Measurements from ENCODE around the gene GKN1. TPM values are rescaled to one million over a fixed set of nuclear protein-coding genes. Genes with fewer than 3 reads are reported as not detected.

Gene GKN1
- total and polyA plus RNA-seq, 4 donors, result not detected

DNA sequence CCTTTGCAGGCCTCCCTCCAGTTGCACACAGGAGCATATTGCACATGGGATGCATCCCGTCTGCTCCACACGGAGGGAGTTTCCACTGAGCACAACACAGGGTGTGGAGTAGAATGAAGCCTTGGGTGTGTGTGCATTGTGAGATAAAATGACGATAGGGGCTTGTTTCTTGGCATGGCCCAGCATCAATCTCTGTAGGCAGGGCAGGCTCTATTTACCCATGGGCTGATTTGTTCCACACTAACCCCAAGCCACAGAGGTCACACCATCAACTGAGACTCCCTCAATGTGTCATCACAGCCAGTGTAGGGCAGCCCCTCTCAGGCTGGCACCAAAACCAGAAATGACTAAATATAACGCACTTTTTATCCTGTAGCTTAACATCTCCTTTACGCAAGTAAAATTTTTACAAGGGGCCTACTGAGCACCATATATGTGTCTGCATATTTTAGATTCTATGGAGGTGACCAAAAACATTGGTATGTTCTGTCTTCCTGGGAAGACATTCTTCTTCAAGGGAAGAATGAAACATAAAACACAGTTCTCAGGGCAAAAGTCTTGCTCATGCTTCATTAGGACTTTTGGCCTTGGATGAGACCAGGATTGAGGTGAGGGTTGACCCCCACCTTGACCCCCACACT, 2.7 kb upstream of the GKN1 start:
- Histone ChIP-seq H3K4me3 (ENCODE audit: low read depth in 1 of 3, low read length in 3 of 3) (no peak overlapping the region), H3K9me3 (ENCODE audit: control insufficient read depth in 4 of 4, low read length in 3 of 4) (no peaks in the 10 kb centered on the region), H3K36me3 (ENCODE audit: control insufficient read depth in 4 of 4, insufficient read depth in 3 of 4, low read depth in 1 of 4, low read length in 3 of 4) (no peaks in the 10 kb centered on the region), H3K4me1 (ENCODE audit: control insufficient read depth in 4 of 4, insufficient read depth in 4 of 4, low read length in 3 of 4) (no peaks in the 10 kb centered on the region), H3K27me3 (ENCODE audit: control insufficient read depth in 4 of 4, insufficient read depth in 4 of 4, low read length in 3 of 4) (no peaks in the 10 kb centered on the region), H3K9ac (ENCODE audit: low read depth in 1 of 2, low read length in 2 of 2) (no peak overlapping the region), H3K27ac (ENCODE audit: low read depth in 1 of 2, low read length in 2 of 2) (no peak overlapping the region)
- TF ChIP-seq FOXA1 (IDR thresholded peaks at IDR 0.05), result no peak
- TF ChIP-seq, protein P1, sequence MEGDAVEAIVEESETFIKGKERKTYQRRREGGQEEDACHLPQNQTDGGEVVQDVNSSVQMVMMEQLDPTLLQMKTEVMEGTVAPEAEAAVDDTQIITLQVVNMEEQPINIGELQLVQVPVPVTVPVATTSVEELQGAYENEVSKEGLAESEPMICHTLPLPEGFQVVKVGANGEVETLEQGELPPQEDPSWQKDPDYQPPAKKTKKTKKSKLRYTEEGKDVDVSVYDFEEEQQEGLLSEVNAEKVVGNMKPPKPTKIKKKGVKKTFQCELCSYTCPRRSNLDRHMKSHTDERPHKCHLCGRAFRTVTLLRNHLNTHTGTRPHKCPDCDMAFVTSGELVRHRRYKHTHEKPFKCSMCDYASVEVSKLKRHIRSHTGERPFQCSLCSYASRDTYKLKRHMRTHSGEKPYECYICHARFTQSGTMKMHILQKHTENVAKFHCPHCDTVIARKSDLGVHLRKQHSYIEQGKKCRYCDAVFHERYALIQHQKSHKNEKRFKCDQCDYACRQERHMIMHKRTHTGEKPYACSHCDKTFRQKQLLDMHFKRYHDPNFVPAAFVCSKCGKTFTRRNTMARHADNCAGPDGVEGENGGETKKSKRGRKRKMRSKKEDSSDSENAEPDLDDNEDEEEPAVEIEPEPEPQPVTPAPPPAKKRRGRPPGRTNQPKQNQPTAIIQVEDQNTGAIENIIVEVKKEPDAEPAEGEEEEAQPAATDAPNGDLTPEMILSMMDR (IDR thresholded peaks at IDR 0.05; ENCODE audit: low read depth, low read length, missing input control), result no peak
- TF ChIP-seq, protein P2, sequence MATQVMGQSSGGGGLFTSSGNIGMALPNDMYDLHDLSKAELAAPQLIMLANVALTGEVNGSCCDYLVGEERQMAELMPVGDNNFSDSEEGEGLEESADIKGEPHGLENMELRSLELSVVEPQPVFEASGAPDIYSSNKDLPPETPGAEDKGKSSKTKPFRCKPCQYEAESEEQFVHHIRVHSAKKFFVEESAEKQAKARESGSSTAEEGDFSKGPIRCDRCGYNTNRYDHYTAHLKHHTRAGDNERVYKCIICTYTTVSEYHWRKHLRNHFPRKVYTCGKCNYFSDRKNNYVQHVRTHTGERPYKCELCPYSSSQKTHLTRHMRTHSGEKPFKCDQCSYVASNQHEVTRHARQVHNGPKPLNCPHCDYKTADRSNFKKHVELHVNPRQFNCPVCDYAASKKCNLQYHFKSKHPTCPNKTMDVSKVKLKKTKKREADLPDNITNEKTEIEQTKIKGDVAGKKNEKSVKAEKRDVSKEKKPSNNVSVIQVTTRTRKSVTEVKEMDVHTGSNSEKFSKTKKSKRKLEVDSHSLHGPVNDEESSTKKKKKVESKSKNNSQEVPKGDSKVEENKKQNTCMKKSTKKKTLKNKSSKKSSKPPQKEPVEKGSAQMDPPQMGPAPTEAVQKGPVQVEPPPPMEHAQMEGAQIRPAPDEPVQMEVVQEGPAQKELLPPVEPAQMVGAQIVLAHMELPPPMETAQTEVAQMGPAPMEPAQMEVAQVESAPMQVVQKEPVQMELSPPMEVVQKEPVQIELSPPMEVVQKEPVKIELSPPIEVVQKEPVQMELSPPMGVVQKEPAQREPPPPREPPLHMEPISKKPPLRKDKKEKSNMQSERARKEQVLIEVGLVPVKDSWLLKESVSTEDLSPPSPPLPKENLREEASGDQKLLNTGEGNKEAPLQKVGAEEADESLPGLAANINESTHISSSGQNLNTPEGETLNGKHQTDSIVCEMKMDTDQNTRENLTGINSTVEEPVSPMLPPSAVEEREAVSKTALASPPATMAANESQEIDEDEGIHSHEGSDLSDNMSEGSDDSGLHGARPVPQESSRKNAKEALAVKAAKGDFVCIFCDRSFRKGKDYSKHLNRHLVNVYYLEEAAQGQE (IDR thresholded peaks at IDR 0.05), result no peak
- no peak for TF ChIP-seq JUND (IDR thresholded peaks at IDR 0.05)
- no peak for TF ChIP-seq HNF4G (IDR thresholded peaks at IDR 0.05)
- TF ChIP-seq EGR1 (IDR thresholded peaks at IDR 0.05; ENCODE audit: low read depth in 2 of 2), result no peak
- TF ChIP-seq GABPA (IDR thresholded peaks at IDR 0.05 in 1 of 2, conservative IDR thresholded peaks at IDR 0.05 in 1 of 2), result no peak
- no peak for TF ChIP-seq YY1 (IDR thresholded peaks at IDR 0.05)
- TF ChIP-seq NR2F2 (IDR thresholded peaks at IDR 0.05), result no peak
- TF ChIP-seq TAF1 (conservative IDR thresholded peaks at IDR 0.05), result no peak
- no peak for TF ChIP-seq RXRA (IDR thresholded peaks at IDR 0.05)
- TF ChIP-seq, protein P3, sequence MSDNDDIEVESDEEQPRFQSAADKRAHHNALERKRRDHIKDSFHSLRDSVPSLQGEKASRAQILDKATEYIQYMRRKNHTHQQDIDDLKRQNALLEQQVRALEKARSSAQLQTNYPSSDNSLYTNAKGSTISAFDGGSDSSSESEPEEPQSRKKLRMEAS (IDR thresholded peaks at IDR 0.05), result no peak
- no peak for TF ChIP-seq ATF3 (IDR thresholded peaks at IDR 0.05)
- TF ChIP-seq SP1 (IDR thresholded peaks at IDR 0.05), result no peak
- no peak for TF ChIP-seq HNF4A (conservative IDR thresholded peaks at IDR 0.05)
- DNase-seq (ENCODE audit: low spot score), result no peak
- WGBS, result 88% methylated on average over 5 of the region's 5 CpGs

DNA sequence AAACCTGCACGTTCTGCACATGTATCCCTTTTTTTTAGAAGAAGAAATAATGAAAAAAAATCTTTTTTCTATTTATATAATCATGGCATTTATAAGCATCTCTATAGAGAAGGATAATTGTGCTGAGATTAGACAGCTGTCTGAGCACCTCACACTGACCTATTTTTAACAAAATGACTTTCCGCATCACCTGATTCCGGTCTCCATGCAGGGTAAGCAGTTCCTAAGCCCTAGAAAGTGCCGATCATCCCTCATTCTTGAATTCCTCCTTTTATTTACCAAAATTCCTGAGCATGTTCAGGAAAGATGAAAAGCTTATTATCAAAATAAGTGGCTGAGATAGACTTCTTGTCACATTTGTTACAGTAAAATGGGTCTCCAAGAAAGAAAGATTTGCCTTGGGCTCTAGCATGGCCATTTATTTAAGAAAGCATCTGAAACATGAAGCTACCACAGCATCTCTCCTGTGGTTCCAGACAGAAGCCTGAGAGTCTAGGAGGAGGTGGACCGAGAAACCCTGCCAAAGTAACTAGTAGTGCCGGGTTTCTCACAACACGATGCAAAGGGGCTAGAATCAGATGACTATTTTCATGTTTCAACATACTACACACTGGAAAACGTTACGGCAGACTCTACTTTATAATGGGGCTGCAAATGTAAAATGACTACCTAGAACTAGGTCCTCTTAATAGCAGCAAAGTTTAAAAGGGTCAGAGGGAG, 670 bp downstream of the GKN1 start:
- Histone ChIP-seq H3K4me1 (ENCODE audit: control insufficient read depth in 4 of 4, insufficient read depth in 4 of 4, low read length in 3 of 4) (no peaks in the 10 kb centered on the region), H3K27me3 (ENCODE audit: control insufficient read depth in 4 of 4, insufficient read depth in 4 of 4, low read length in 3 of 4) (no peaks in the 10 kb centered on the region), H3K27ac (ENCODE audit: low read depth in 1 of 2, low read length in 2 of 2) (no peak overlapping the region), H3K4me3 (ENCODE audit: low read depth in 1 of 3, low read length in 3 of 3) (no peak overlapping the region), H3K36me3 (ENCODE audit: control insufficient read depth in 4 of 4, insufficient read depth in 3 of 4, low read depth in 1 of 4, low read length in 3 of 4) (no peaks in the 10 kb centered on the region), H3K9ac (ENCODE audit: low read depth in 1 of 2, low read length in 2 of 2) (no peak overlapping the region), H3K9me3 (ENCODE audit: control insufficient read depth in 4 of 4, low read length in 3 of 4) (no peaks in the 10 kb centered on the region)
- no peak for DNase-seq (ENCODE audit: low spot score)
- 78% methylated on average over 9 of the region's 9 CpGs for WGBS
- TF ChIP-seq, protein P2 (IDR thresholded peaks at IDR 0.05), result no peak
- TF ChIP-seq HNF4G (IDR thresholded peaks at IDR 0.05), result no peak
- TF ChIP-seq JUND (IDR thresholded peaks at IDR 0.05), result no peak
- TF ChIP-seq, protein P4, sequence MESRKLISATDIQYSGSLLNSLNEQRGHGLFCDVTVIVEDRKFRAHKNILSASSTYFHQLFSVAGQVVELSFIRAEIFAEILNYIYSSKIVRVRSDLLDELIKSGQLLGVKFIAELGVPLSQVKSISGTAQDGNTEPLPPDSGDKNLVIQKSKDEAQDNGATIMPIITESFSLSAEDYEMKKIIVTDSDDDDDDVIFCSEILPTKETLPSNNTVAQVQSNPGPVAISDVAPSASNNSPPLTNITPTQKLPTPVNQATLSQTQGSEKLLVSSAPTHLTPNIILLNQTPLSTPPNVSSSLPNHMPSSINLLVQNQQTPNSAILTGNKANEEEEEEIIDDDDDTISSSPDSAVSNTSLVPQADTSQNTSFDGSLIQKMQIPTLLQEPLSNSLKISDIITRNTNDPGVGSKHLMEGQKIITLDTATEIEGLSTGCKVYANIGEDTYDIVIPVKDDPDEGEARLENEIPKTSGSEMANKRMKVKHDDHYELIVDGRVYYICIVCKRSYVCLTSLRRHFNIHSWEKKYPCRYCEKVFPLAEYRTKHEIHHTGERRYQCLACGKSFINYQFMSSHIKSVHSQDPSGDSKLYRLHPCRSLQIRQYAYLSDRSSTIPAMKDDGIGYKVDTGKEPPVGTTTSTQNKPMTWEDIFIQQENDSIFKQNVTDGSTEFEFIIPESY (IDR thresholded peaks at IDR 0.05), result no peak
- no peak for TF ChIP-seq NR2F2 (IDR thresholded peaks at IDR 0.05)
- TF ChIP-seq SP1 (IDR thresholded peaks at IDR 0.05), result no peak
- TF ChIP-seq FOXA1 (IDR thresholded peaks at IDR 0.05), result no peak
- no peak for TF ChIP-seq TAF1 (conservative IDR thresholded peaks at IDR 0.05)
- no peak for TF ChIP-seq EGR1 (IDR thresholded peaks at IDR 0.05; ENCODE audit: low read depth in 2 of 2)
- no peak for TF ChIP-seq HNF4A (conservative IDR thresholded peaks at IDR 0.05)
- TF ChIP-seq RAD21 (IDR thresholded peaks at IDR 0.05), result no peak
- no peak for TF ChIP-seq RXRA (IDR thresholded peaks at IDR 0.05)
